PC-3 (cell line): ENCODE data around the gene PIKFYVE. TPM values are rescaled to one million over a fixed set of nuclear protein-coding genes. Genes with fewer than 3 reads are reported as not detected.
"Not testable (repeated sequence)": the region's sequence is repeated elsewhere in the genome, so short reads cannot be mapped to it uniquely, and the experiment has no call there.

ENCODE experiments used
- ATAC-seq: fragments of 200-7000 bp; cut with Tn5 transposase; 2 replicates; pipeline ENCODE4 v1.9.1; 2020; ENCODE audit warnings: mild to moderate bottlenecking, moderate library complexity
- BruUV-seq: library from RNA; stranded (reverse); fragments of 400-500 nt; replicated peaks from 2 replicates; lab custom pipeline; 2021; lab: Mats Ljungman, UMichigan
- CTCF ChIA-PET: fragments of 300-600 bp; sonication (Branson Sonifier 250); formaldehyde crosslinking; loops from one replicate; lab custom pipeline; 2022; ENCODE audit warnings: antibody characterized with exemption; lab: Charles Lee
- POLR2A ChIA-PET: fragments of 300-600 bp; sonication (Branson Sonifier 250); formaldehyde crosslinking; loops from one replicate; lab custom pipeline; 2022; ENCODE audit warnings: antibody characterized with exemption; ENCODE audit not compliant: unreplicated experiment; lab: Charles Lee
- DNase-seq: peaks from one replicate; pipeline ENCODE4 v3.0.0-alpha.2; 2015
- H2AFZ ChIP-seq: fragments of 300-600 bp; sonication (generic); 2 replicates; pipeline ENCODE4 v1.6.0; 2016; ENCODE audit warnings: antibody characterized with exemption, low read length
- H3F3A ChIP-seq: fragments of 300-600 bp; sonication (generic); one replicate; pipeline ENCODE4 v1.6.0; 2017; ENCODE audit warnings: antibody characterized with exemption, low read length, control low read depth, mild to moderate bottlenecking; ENCODE audit not compliant: unreplicated experiment
- H3K27ac ChIP-seq: fragments of 300-600 bp; sonication (generic); 2 replicates; pipeline ENCODE4 v1.5.1; 2016; ENCODE audit warnings: mild to moderate bottlenecking, low read length
- H3K27me3 ChIP-seq: fragments of 300-600 bp; sonication (generic); 2 replicates; pipeline ENCODE4 v1.6.1; 2016; ENCODE audit warnings: low read length, mixed read lengths
- H3K36me3 ChIP-seq: fragments of 300-600 bp; sonication (generic); 2 replicates; pipeline ENCODE4 v1.6.1; 2016; ENCODE audit warnings: low read depth, mixed run types, low read length, mixed read lengths
- H3K4me1 ChIP-seq: fragments of 300-600 bp; sonication (generic); 2 replicates; pipeline ENCODE4 v1.5.1; 2016; ENCODE audit warnings: low read length; ENCODE audit not compliant: insufficient read depth
- H3K4me2 ChIP-seq: fragments of 300-600 bp; sonication (generic); 2 replicates; pipeline ENCODE4 v1.6.0; 2016; ENCODE audit warnings: low read length
- H3K4me3 ChIP-seq: fragments of 300-600 bp; sonication (generic); 2 replicates; pipeline ENCODE4 v1.5.1; 2016; ENCODE audit warnings: mild to moderate bottlenecking, low read length, mixed read lengths
- H3K79me2 ChIP-seq: fragments of 300-600 bp; sonication (generic); 2 replicates; pipeline ENCODE4 v1.6.1; 2017; ENCODE audit warnings: low read length, mixed read lengths
- H3K9ac ChIP-seq: fragments of 300-600 bp; sonication (generic); 2 replicates; pipeline ENCODE4 v1.6.0; 2016; ENCODE audit warnings: mild to moderate bottlenecking, low read length
- H3K9me2 ChIP-seq: fragments of 300-600 bp; sonication (generic); replicated peaks from 2 replicates; pipeline ENCODE4 v1.6.1; 2016; ENCODE audit warnings: mixed run types, low read length, mixed read lengths
- H3K9me3 ChIP-seq: fragments of 300-600 bp; sonication (generic); 2 replicates; pipeline ENCODE4 v1.6.1; 2016; ENCODE audit warnings: low read length, mixed read lengths
- H4K20me1 ChIP-seq: fragments of 300-600 bp; sonication (generic); 2 replicates; pipeline ENCODE4 v1.6.1; 2016; ENCODE audit warnings: low read length, mixed read lengths
- EZH2 ChIP-seq: fragments of 300-600 bp; sonication (generic); IDR thresholded peaks from one replicate; pipeline ENCODE4 v1.6.1; 2017; ENCODE audit warnings: antibody characterized with exemption, mild to moderate bottlenecking, low read length; ENCODE audit not compliant: unreplicated experiment
- EZH2phosphoT487 ChIP-seq: fragments of 300-600 bp; sonication (generic); IDR thresholded peaks from 2 replicates; pipeline ENCODE4 v1.6.1; 2018; ENCODE audit warnings: mild to moderate bottlenecking, antibody characterized with exemption, low read length, borderline replicate concordance
- intact Hi-C: fragments of 100-400 bp; cut with micrococcal nuclease; formaldehyde crosslinking; loops from 2 replicates; pipeline ENCODE4 v1.9.0; 2023
- total RNA-seq: library from RNA; depleted of rRNA; stranded (reverse); fragments of >200 nt; gene quantifications from 2 replicates; pipeline ENCODE4 v1.2.3, GENCODE V29; 2014
- TF ChIP-seq, protein P1 (sequence below): fragments of 300-600 bp; sonication (generic); conservative IDR thresholded peaks from 2 replicates; pipeline ENCODE4 v1.5.1; 2017; ENCODE audit warnings: antibody characterized with exemption, low read depth, mild to moderate bottlenecking, low read length

The PIKFYVE gene
- total RNA-seq, 1 experiment from 2014 or later = 18.8 TPM

DNA sequence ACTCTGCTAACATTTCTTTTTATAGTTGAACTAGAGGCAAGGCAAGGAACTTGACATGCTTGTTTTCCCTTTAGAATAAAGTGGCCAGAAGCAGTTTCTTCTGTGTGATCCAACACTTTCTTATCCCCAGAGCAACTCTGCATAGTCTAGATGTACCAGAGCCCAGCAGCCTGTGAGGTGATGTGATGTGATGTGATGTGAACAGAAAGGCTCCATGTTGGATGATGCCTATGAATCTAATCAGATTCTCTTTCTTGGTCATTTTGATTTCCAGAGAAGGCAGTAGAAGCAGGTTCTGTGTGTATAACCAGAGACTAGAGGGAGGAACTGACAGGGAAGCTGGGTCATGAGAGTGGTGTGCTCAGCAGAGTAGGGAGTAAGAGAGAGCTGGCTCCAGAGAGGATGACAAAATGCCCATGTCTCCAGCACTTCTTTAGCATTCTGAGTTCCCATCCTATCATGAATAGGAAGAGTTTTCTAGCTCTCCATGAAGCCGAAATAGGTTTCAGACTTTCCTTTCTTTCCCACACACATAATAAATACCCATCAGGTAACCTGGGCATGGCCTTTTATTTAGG is 109.5 kb downstream of the PIKFYVE start:
- Histone ChIP-seq H3K27me3 (peaks cover 11% of the 10 kb centered on the region), H3K9me2 (no peaks in the 10 kb centered on the region), H3K36me3 (no peaks in the 10 kb centered on the region), H3K9ac (no peak overlapping the region), H3K4me2 (no peak overlapping the region), H3F3A (no peaks in the 10 kb centered on the region), H4K20me1 (no peaks in the 10 kb centered on the region), H3K79me2 (no peaks in the 10 kb centered on the region), H3K27ac (no peak overlapping the region), H3K4me1 (no peaks in the 10 kb centered on the region), H3K9me3 (no peaks in the 10 kb centered on the region), H2AFZ (no peak overlapping the region), H3K4me3 (no peak overlapping the region)
- no TSS peak for BruUV-seq
- intact Hi-C loops = no loop called here
- ChIA-PET POLR2A (no interaction called here), CTCF (no interaction called here)
- no peak for ATAC-seq
- no peak for DNase-seq
- TF ChIP-seq, protein P1, sequence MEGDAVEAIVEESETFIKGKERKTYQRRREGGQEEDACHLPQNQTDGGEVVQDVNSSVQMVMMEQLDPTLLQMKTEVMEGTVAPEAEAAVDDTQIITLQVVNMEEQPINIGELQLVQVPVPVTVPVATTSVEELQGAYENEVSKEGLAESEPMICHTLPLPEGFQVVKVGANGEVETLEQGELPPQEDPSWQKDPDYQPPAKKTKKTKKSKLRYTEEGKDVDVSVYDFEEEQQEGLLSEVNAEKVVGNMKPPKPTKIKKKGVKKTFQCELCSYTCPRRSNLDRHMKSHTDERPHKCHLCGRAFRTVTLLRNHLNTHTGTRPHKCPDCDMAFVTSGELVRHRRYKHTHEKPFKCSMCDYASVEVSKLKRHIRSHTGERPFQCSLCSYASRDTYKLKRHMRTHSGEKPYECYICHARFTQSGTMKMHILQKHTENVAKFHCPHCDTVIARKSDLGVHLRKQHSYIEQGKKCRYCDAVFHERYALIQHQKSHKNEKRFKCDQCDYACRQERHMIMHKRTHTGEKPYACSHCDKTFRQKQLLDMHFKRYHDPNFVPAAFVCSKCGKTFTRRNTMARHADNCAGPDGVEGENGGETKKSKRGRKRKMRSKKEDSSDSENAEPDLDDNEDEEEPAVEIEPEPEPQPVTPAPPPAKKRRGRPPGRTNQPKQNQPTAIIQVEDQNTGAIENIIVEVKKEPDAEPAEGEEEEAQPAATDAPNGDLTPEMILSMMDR = no peak
- TF ChIP-seq EZH2 (no peak), EZH2phosphoT487 (no peak)

DNA sequence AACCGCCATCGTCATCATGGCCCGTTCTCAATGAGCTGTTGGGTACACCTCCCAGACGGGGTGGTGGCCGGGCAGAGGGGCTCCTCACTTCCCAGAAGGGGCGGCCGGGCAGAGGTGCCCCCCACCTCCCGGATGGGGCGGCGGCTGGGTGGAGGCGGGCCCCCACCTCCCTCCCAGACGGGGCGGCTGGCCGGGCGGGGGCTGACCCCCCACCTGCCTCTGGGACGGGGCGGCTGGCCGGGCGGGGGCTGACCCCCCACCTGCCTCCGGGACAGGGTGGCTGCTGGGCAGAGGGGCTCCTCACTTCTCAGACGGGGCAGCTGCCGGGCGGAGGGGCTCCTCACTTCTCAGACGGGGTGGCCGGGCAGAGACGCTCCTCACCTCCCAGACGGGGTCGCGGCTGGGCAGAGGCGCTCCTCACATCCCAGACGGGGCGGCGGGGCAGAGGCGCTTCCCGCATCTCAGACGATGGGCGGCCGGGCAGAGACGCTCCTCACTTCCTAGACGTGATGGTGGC is 111.3 kb downstream of the PIKFYVE start:
- peaks cover 20% of the 10 kb centered on the region for H3K27me3 ChIP-seq
- H2AFZ ChIP-seq, POLR2A ChIA-PET, intact Hi-C loops, ATAC-seq, CTCF ChIA-PET, H3K4me1 ChIP-seq, H3K4me2 ChIP-seq, BruUV-seq, H4K20me1 ChIP-seq, H3K36me3 ChIP-seq, DNase-seq, H3K27ac ChIP-seq, H3K4me3 ChIP-seq, H3K79me2 ChIP-seq, H3F3A ChIP-seq, H3K9me2 ChIP-seq, H3K9ac ChIP-seq, H3K9me3 ChIP-seq: not testable (repeated sequence)

DNA sequence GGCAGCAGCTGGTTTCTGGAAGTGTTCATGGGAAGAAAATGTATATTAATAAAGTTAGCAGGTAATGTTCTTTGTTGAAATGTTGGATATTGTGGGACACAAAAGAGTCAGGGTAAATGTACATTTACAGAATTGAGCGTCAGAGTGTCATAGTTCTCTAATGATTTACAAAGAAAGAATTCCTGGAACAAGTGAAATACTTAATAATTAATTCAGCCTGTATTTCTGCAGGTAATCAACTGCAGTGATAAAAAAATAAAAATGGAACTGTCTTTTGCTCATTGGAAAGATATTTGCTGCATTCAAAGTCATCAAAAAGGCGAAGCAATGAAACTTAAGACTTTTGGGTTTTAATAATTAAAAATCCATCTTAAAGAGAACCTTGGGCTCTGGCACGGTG is 113.1 kb downstream of the PIKFYVE start:
- no peak overlapping the region for H2AFZ ChIP-seq
- H3K4me2 ChIP-seq = no peak overlapping the region
- POLR2A ChIA-PET = no interaction called here
- H3F3A ChIP-seq = no peaks in the 10 kb centered on the region
- H3K9me3 ChIP-seq = no peaks in the 10 kb centered on the region
- H3K36me3 ChIP-seq = no peaks in the 10 kb centered on the region
- no peak for DNase-seq
- BruUV-seq = no TSS peak
- H3K4me3 ChIP-seq = no peak overlapping the region
- H3K9me2 ChIP-seq = no peaks in the 10 kb centered on the region
- CTCF ChIA-PET = no interaction called here
- intact Hi-C loops = no loop called here
- no peak for ATAC-seq
- H4K20me1 ChIP-seq = no peaks in the 10 kb centered on the region
- no peak overlapping the region for H3K27ac ChIP-seq
- H3K27me3 ChIP-seq = peaks cover 38% of the 10 kb centered on the region
- TF ChIP-seq EZH2 (no peak), EZH2phosphoT487 (no peak)
- TF ChIP-seq, protein P1 = no peak
- no peaks in the 10 kb centered on the region for H3K4me1 ChIP-seq
- H3K79me2 ChIP-seq = no peaks in the 10 kb centered on the region
- no peak overlapping the region for H3K9ac ChIP-seq
